Measurements from ENCODE around the gene INPP4B.

INPP4B gene

DNA sequence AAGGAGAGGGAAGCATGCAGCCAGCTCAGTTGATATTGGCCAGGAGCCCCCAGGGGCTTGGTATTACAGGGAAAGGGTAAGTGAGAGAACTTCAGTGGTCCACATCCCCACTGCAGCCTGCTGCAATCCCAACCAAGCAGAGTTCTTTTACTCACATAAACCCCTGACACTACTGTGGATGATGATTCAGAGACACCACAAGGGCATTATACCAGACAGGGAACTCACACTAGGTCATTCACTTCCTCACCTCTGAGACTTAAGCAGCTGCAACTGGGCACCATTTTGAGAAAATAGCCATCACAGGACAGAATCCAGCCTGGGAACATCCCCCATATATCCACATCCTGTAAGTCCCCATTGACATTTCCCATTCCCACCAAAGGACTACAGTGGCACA, 248.0 kb downstream of the INPP4B start:
- no peak for DNase-seq (ENCODE audit: low read depth)
- H3K4me3 ChIP-seq (ENCODE audit: low read depth, low read length), result no peak overlapping the region

DNA sequence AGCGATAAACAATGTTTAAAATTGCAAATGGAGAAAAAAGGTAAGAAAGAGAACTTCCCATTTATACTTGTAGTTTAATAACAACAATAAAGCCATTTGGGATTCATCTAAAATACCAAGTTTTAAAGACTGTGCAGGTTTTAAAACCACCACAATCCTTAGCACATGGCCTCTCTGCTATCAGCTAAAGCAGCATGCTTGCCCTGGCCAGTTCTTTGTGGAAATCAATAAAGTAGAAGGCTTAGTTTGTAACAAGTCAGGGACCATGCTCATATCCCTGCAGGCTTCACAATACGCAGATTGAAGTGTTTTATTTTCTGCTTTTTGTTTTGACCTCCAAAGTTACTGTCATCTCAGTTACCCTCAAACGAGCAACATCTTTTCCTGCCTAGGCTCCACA, 249.5 kb downstream of the INPP4B start:
- DNase-seq (ENCODE audit: low read depth), result no peak

DNA sequence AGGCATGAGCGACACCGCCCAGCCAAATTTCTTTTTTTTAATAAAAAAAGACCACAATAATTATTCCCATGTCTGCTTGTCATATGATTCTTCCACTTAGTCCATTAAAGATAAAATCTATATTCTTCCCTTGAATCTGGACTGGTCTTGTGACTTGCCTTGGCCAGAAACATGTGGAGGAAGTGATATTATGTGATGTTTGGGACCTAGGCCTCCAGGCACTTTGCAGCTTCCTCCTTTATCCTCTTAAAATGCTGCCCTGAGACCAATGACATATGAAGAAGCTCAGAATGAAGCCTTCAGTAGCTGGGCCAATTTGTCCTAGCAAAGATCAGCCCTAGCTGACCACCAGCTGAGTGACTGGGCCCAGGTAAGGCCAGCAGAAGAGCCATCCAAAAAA, 250.0 kb downstream of the INPP4B start:
- no peak overlapping the region for H3K4me3 ChIP-seq (ENCODE audit: low read depth, low read length)
- no peak for DNase-seq (ENCODE audit: low read depth)

More for the DNA sequence above, 249.5 kb downstream of the INPP4B start:
- H3K4me3 ChIP-seq (ENCODE audit: low read depth, low read length), result no peak overlapping the region

DNA sequence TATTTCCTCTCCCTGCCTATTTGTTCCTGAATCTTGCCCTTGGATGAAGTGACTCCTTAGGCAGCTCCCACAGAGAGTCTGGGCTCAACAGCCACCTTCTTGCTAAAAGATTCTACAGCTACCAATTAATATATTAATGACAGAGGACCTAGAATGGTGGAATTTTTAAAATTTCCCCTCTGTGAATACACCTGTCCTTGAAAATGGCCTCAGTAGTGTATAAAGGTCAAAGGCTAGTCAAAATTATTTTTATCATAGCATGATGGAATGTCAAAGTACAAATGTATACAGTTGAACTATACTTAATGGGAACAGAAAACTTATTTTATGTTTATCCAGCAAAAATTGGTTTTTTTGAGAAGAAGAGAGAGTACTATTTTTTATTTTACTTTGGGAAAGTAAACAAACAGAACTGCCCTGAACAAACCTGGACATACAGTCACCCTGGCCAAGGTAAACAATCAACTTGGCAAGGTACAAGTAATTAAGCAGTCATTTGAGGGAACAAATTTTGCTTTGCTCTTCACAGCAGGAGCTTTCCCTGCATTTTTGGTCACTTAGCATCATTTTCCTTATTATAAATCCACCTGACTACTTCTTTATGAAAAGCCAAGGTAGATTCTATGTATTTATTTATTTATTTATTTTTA, 250.8 kb downstream of the INPP4B start:
- DNase-seq (ENCODE audit: low read depth), result no peak
- no peak overlapping the region for H3K4me3 ChIP-seq (ENCODE audit: low read depth, low read length)

DNA sequence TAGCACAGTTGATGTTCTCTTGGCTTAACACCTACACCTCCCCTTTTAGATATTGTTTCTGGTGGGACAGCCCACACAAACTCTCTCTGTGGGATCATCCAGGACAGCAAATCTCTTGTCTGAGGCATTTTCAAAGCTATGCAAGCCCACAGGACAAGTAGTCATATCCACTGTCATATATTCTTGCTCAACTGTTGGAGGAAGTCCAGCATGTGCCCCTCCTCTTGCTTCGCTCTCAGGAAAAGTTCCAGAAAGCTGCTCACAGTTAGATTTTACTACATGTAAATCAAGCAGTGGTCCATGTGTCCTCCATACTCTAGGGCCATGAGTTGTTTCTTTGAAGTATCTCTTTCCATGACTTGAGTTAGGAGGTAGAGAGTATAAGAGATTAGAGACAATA, 260.7 kb downstream of the INPP4B start:
- DNase-seq (ENCODE audit: low read depth), result peak; percentile 48
- H3K4me3 ChIP-seq (ENCODE audit: low read depth, low read length), result no peak overlapping the region

DNA sequence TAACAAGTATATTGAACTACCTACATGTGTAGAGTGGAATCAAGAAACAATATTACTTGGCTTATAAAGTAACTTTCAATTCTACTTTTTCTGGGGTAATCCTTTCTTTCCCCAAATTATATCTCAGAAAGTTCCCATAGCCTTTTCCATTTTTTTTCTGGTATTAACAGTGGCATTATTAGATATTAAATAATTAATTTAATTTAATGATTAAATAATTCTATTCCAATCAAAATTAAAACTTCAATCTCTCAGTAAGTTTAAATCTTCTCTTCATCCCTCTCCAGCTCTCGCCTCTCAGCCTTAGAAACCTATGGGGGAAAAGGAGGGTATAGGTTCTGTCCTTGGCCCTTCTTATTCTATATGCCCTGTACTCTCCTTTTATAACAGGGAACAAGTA, 262.4 kb downstream of the INPP4B start:
- DNase-seq (ENCODE audit: low read depth), result no peak

GRCh38 chr4:142582340-142582739, 263.8 kb downstream of the INPP4B start:
- DNase-seq (ENCODE audit: low read depth), result no peak

More for the DNA sequence above, 262.4 kb downstream of the INPP4B start:
- H3K4me3 ChIP-seq (ENCODE audit: low read depth, low read length), result no peak overlapping the region

GRCh38 chr4:142581881-142582280, 264.2 kb downstream of the INPP4B start:
- H3K4me3 ChIP-seq (ENCODE audit: low read depth, low read length), result no peak overlapping the region
- no peak for DNase-seq (ENCODE audit: low read depth)

More at GRCh38 chr4:142582340-142582739, 263.8 kb downstream of the INPP4B start:
- H3K4me3 ChIP-seq (ENCODE audit: low read depth, low read length), result no peak overlapping the region

DNA sequence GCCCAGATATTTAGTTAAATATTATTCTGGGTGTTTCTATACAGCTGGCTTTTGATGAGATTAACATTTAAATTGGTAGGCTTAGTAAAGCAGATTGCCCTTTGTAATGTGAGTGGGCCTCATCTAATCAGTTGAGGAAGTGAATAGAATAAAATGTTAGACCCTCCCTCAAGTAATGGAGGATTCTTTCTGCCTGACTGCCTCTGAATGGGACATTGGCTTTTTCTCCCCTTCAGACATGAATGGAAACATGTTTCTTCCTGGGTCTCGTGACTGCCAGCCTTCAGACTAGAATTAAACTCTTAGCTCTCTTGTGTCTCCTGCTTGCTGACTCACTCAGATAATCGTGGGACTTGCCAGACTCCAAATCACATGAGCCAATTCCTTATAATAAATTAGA, 266.7 kb downstream of the INPP4B start:
- DNase-seq (ENCODE audit: low read depth), result no peak
- no peak overlapping the region for H3K4me3 ChIP-seq (ENCODE audit: low read depth, low read length)

DNA sequence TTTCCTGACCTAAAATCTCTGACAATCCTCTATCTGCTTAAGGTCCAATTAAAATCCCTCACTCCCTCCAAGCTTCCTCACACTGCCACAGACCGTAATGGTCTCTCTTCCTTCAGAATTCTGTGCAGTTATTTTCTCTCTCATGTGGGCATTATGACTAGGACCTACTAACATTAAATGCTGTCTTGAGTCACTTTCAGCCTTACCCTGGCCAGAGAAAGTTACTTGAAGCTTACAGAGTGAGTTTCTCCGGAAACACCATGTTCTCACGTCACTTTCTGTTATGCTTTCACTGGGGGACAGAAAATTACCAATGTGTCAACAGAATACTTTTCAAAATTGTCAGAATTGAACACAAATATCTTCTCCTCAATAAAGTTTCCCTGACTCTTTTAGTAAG, 271.8 kb downstream of the INPP4B start:
- DNase-seq (ENCODE audit: low read depth), result no peak
- H3K4me3 ChIP-seq (ENCODE audit: low read depth, low read length), result no peak overlapping the region

GRCh38 chr4:142572071-142572470, 274.0 kb downstream of the INPP4B start:
- no peak for DNase-seq (ENCODE audit: low read depth)
- H3K4me3 ChIP-seq (ENCODE audit: low read depth, low read length), result no peak overlapping the region

- no peak for DNase-seq (ENCODE audit: low read depth)
- H3K4me3 ChIP-seq (ENCODE audit: low read depth, low read length), result no peak overlapping the region
Observed at GRCh38 chr4:142567620-142568451, 278.3 kb downstream of the INPP4B start.

DNA sequence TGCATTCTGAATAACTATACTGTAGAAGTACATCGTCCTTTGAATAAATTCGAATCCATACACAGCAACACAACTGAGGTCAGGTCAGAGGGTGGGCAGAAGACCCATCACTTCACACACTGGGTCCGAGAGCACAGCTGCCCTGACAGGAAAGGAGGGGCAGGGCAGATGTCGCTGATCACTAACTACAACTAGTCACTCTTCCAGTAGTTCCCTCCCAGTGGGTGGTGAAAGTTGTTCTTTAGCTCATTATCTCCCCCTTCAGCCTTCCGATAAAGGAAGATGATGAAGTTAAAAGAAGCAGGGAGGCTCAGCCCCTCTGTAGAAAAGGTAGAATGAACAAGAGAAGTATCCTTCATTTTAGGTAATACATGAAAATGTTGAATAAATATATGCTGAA, 278.9 kb downstream of the INPP4B start:
- no peak for DNase-seq (ENCODE audit: low read depth)
- H3K4me3 ChIP-seq (ENCODE audit: low read depth, low read length), result no peak overlapping the region

GRCh38 chr4:142566777-142567176, 279.3 kb downstream of the INPP4B start:
- DNase-seq (ENCODE audit: low read depth), result no peak
- H3K4me3 ChIP-seq (ENCODE audit: low read depth, low read length), result no peak overlapping the region

GRCh38 chr4:142566243-142566642, 279.9 kb downstream of the INPP4B start:
- H3K4me3 ChIP-seq (ENCODE audit: low read depth, low read length), result no peak overlapping the region
- no peak for DNase-seq (ENCODE audit: low read depth)

GRCh38 chr4:142565771-142566170, 280.3 kb downstream of the INPP4B start:
- DNase-seq (ENCODE audit: low read depth), result no peak
- H3K4me3 ChIP-seq (ENCODE audit: low read depth, low read length), result no peak overlapping the region

- peak; percentile 44 for DNase-seq (ENCODE audit: low read depth)
- H3K4me3 ChIP-seq (ENCODE audit: low read depth, low read length), result no peak overlapping the region
Observed at GRCh38 chr4:142563682-142564291, 282.3 kb downstream of the INPP4B start.

DNA sequence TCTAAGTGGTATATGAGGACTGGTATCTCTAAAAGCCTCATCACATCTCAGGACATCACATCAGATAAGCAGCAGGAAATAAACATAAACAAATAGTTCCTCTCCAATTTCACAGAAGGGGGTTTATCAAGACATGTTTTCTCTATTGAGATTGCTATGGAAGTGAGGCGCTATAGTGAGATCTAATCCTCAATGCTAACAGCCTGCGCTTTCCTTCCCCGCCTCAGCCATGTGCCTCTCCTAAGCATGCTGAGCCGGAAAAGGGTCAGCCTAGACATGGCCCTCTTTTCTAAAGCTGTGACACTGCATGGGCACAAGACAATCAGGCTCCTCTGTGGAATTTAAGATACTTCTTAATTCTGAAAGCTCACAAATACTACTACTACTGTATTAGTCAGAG, 286.1 kb downstream of the INPP4B start:
- no peak for DNase-seq (ENCODE audit: low read depth)

DNA sequence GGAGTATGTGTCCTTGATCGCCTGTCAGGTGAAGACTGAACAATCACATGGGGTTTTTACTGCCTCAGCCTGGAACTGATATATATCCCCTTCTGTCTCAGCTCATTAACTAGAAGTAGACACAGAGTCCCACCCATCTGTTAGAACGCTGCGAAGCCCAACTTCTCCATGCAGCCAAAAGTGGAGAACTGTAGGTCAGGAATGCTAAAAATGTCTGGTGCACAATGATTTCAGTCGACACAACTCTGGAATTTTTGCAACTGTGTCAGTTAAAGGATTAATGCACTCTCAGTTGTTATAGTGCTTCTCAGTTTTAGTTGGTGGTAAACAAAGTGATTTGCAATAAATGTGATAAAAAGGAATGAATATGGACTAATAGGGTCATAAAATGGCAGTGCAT, 287.2 kb downstream of the INPP4B start:
- DNase-seq (ENCODE audit: low read depth), result no peak
- no peak overlapping the region for H3K4me3 ChIP-seq (ENCODE audit: low read depth, low read length)

More for the DNA sequence above, 286.1 kb downstream of the INPP4B start:
- no peak overlapping the region for H3K4me3 ChIP-seq (ENCODE audit: low read depth, low read length)

DNA sequence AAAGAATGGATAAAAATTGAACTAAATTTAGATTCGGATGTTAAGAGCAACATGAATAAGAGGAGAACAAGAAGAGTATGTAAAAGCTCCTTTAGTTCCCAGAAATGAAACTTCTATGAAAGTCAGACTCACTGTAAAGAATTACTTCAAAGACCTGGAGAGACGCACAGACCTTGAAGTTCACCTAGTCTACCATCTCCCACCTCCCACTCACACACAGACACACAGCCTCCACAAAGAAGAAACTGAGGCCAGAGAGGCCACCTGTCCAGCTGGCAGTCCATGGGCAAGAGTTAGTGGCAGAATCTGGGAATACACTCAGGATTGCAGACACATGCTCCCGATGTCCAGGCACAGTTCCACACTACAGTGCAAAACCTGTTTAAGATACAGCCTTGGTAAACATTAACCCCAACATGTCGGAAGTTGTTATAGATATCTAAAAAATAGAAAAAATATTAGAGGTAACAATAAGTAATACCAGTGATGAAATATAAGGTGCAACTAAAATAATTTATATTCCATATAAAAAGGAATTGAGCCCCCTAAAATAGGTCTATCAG, 288.8 kb downstream of the INPP4B start:
- H3K4me3 ChIP-seq (ENCODE audit: low read depth, low read length), result no peak overlapping the region

More for the DNA sequence above, 288.8 kb downstream of the INPP4B start:
- no peak for DNase-seq (ENCODE audit: low read depth)
